K562 (cell line): ENCODE measurements around the gene UGT1A3.

Experiments used
- ADNP ChIP-seq: fragments of 200-800 bp; sonication (Bioruptor generic); IDR thresholded peaks from 2 replicates; pipeline ENCODE4 v1.6.1; 2016; ENCODE audit warnings: missing genetic modification characterization, missing compliant biosample characterization
- CC2D1A ChIP-seq: fragments of 450-650 bp; IDR thresholded peaks from 2 replicates; pipeline ENCODE4 v1.6.1; 2017; ENCODE audit warnings: mild to moderate bottlenecking
- CTCF ChIP-seq, 3 experiments: IDR thresholded peaks in 2 of 3; conservative IDR thresholded peaks in 1 of 3; 2 replicates each; pipeline ENCODE4 v1.5.1; 2011 to 2012; ENCODE audit warnings: low read length in 3 of 3, mild to moderate bottlenecking in 3 of 3, control low read depth in 2 of 3, improper control_type of control experiment in 1 of 3, inconsistent platforms in 1 of 3, low read depth in 1 of 3, mixed read lengths in 1 of 3, moderate library complexity in 1 of 3; ENCODE audit not compliant: insufficient read depth in 2 of 3
- NFIC ChIP-seq: fragments of 450-650 bp; IDR thresholded peaks from 2 replicates; pipeline ENCODE4 v1.6.1; 2017; ENCODE audit warnings: mild to moderate bottlenecking, inconsistent platforms
- POLR2AphosphoS5 ChIP-seq: IDR thresholded peaks from 2 replicates; pipeline ENCODE4 v1.6.1; 2011; ENCODE audit warnings: mild to moderate bottlenecking, low read depth, low read length, moderate library complexity; ENCODE audit not compliant: control insufficient read depth, insufficient read depth
- RNF2 ChIP-seq: sonication (generic); IDR thresholded peaks from 2 replicates; pipeline ENCODE4 v1.6.1; 2016
- SAFB2 ChIP-seq: fragments of 200-400 bp; formaldehyde crosslinking; IDR thresholded peaks from 2 replicates; pipeline ENCODE4 v1.6.1; 2018; ENCODE audit warnings: borderline replicate concordance, low read length, low read depth, moderate library complexity; ENCODE audit not compliant: severe bottlenecking
- ZBTB40 ChIP-seq, 2 experiments: fragments of 450-650 bp in 1 of 2; sonication (generic) in 1 of 2; formaldehyde crosslinking in 1 of 2; IDR thresholded peaks; 2 replicates each; pipeline versions ENCODE4 v1.7.1 to v1.9.0; 2016 to 2022; ENCODE audit warnings: inconsistent platforms in 1 of 2, mild to moderate bottlenecking in 1 of 2, missing genetic modification reagents in 1 of 2

DNA sequence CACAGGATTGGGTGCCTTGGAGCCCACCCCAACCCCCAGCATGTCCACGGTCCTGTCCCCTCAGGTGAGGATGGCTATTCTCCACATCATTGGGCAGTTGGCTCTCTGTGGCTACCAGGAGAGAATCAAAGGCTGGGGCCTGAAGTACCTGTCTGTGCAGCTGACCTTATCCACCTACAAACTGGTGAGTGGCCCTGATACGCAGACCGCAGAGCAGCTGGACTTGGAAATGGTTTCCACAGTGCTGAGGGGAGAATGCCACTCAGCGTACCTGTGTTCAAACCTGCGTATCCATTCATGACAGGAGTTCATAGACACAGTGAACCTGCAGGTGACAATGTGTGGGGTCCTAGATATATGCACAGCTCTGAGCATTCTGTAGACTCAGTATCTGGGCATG, 70.9 kb downstream of the UGT1A3 start:
- TF ChIP-seq CTCF (IDR thresholded peaks at IDR 0.05 in 2 of 3, conservative IDR thresholded peaks at IDR 0.05 in 1 of 3; ENCODE audit: insufficient read depth in 2 of 3, low read depth in 1 of 3, low read length in 3 of 3) (no peak), RNF2 (no peak), NFIC (no peak), ADNP (tag) (no peak), POLR2AphosphoS5 (no peak), CC2D1A (no peak), ZBTB40 (IDR thresholded peaks at IDR 0.05) (no peak), ZBTB40 (CRISPR knock-in tag; IDR thresholded peaks at IDR 0.05) (no peak), SAFB2 (no peak)
